Spleen (tissue), 11 donors: ENCODE measurements around the gene OR8B4. TPM values are rescaled to one million over a fixed set of nuclear protein-coding genes. Genes with fewer than 3 reads are reported as not detected.

Experiments used
- DNase-seq: peaks from one replicate; pipeline ENCODE4 v3.0.0-alpha.2; 2020
- H3K27ac ChIP-seq, 8 donors: fragments of 200-600 bp; sonication (generic) in 7 of 8; 1 replicate in 4 of 8; 2 replicates in 4 of 8; pipeline versions ENCODE4 v1.5.0 to v1.8.0; 2016 to 2021; ENCODE audit warnings: inconsistent platforms in 4 of 8, mild to moderate bottlenecking in 4 of 8, moderate library complexity in 1 of 8
- H3K27me3 ChIP-seq, 7 donors: fragments of 200-600 bp; sonication (generic) in 6 of 7; replicated peaks in 1 of 7; 1 replicate in 4 of 7; 2 replicates in 3 of 7; pipeline versions ENCODE4 v1.5.0 to v1.8.0; 2016 to 2021; ENCODE audit warnings: inconsistent platforms in 3 of 7, mild to moderate bottlenecking in 1 of 7
- H3K36me3 ChIP-seq, 6 donors: fragments of 200-600 bp; sonication (generic) in 5 of 6; 1 replicate in 4 of 6; 2 replicates in 2 of 6; pipeline versions ENCODE4 v1.5.0 to v1.8.0; 2016 to 2021; ENCODE audit warnings: inconsistent platforms in 2 of 6
- H3K4me1 ChIP-seq, 6 donors: fragments of 200-600 bp; sonication (generic) in 5 of 6; 1 replicate in 3 of 6; 2 replicates in 3 of 6; pipeline versions ENCODE4 v1.5.0 to v1.8.0; 2016 to 2021; ENCODE audit warnings: inconsistent platforms in 3 of 6
- H3K4me3 ChIP-seq, 8 donors: fragments of 200-600 bp; sonication (generic) in 7 of 8; 1 replicate in 4 of 8; 2 replicates in 4 of 8; pipeline versions ENCODE4 v1.5.0 to v1.8.0; 2016 to 2021; ENCODE audit warnings: inconsistent platforms in 4 of 8, mild to moderate bottlenecking in 4 of 8, moderate library complexity in 2 of 8
- H3K9me3 ChIP-seq, 8 donors: fragments of 200-600 bp; sonication (generic) in 7 of 8; 1 replicate in 4 of 8; 2 replicates in 4 of 8; pipeline versions ENCODE4 v1.5.0 to v1.8.0; 2016 to 2021; ENCODE audit warnings: inconsistent platforms in 4 of 8
- CTCF ChIP-seq, 11 experiments: fragments of 200-600 bp in 7 of 11; fragments of 450-650 bp in 4 of 11; sonication (generic) in 4 of 11; IDR thresholded peaks in 8 of 11; conservative IDR thresholded peaks in 3 of 11; 1 replicate in 7 of 11; 2 replicates in 4 of 11; pipeline versions ENCODE4 v1.4.0 to v1.8.0; 2016 to 2021; ENCODE audit warnings: antibody characterized with exemption in 11 of 11, inconsistent platforms in 4 of 11, mild to moderate bottlenecking in 1 of 11
- POLR2A ChIP-seq, 3 donors: fragments of 450-650 bp; IDR thresholded peaks; one replicate each; pipeline ENCODE4 v1.5.1; 2017; ENCODE audit warnings: antibody characterized with exemption in 3 of 3, mild to moderate bottlenecking in 1 of 3
- POLR2AphosphoS5 ChIP-seq, 3 donors: sonication (generic); formaldehyde crosslinking; IDR thresholded peaks; one replicate each; pipeline ENCODE4 v1.5.1; 2017; ENCODE audit warnings: antibody characterized with exemption in 3 of 3
- WGBS, 5 donors: extraction: QIAGEN DNeasy Blood & Tissue Kit in 3 of 5; methylation state at CpG; one replicate each; pipeline versions ENCODE4 v1.1.5 to v1.1.7; 2013 to 2018; 5-methylcytosine and 5-hydroxymethylcytosine counted together
- intact Hi-C: fragments of 100-400 bp; cut with DNase I; formaldehyde crosslinking; loops from one replicate; pipeline ENCODE4 v1.15.0; 2023; ENCODE audit warnings: low total_unique reads
- polyA plus RNA-seq, 3 donors: library from polyadenylated mRNA; stranded (reverse); fragments of 200-250 nt; gene quantifications; one replicate each; pipeline ENCODE4 v1.2.1, GENCODE V29; 2013
- total RNA-seq, 7 donors: library from RNA; depleted of rRNA in 3 of 7; stranded (reverse); fragments of >200 nt in 3 of 7; fragmentation: NEBNext Ultra II Directional in 4 of 7; extraction: Animal tissue kit (Norgen Biotek cat#: 25700) in 4 of 7; gene quantifications; one replicate each; pipeline versions ENCODE4 v1.1.0 to v1.2.1, GENCODE V29; 2016 to 2021
- donor health status: healthy with polysubstance abuse.
- donor health status: DM: no; HTN: no; CAD: no; lungs with moderate emphysema.
- donor health status: DM: no; HTN: no; CAD: no.
- donor health status: Bipolar disorder and iron deficiency.
- donor health status: healthy.
- donor health status: DM: no; HTN: no; CAD: no.
- donor health status: DM: yes; HTN: yes; CAD: no.

OR8B4 gene
- total and polyA plus RNA-seq, 10 donors = not detected

- no peak for DNase-seq
- Histone ChIP-seq H3K27me3 (peaks cover 0 to 20% (median 0%) of the 10 kb centered on the region in 7 donors), H3K36me3 (no peaks in the 10 kb centered on the region), H3K4me3 (no peak overlapping the region), H3K27ac (no peak overlapping the region), H3K9me3 (no peaks in the 10 kb centered on the region), H3K4me1 (no peaks in the 10 kb centered on the region)
- 78 to 89% (median 80%) methylated on average over 8 of the region's 8 CpGs for WGBS, 5 donors
- TF ChIP-seq CTCF (IDR thresholded peaks at IDR 0.05 in 8 of 11, conservative IDR thresholded peaks at IDR 0.05 in 3 of 11) (no peak), POLR2AphosphoS5 (IDR thresholded peaks at IDR 0.05) (no peak), POLR2A (IDR thresholded peaks at IDR 0.05) (no peak)
- intact Hi-C loops = no loop called here
These were observed 42.8 kb upstream of the OR8B4 start for GRCh38 chr11:124467381-124467927.

GRCh38 chr11:124465368-124465767 is 40.7 kb upstream of the OR8B4 start:
- Histone ChIP-seq H3K27me3 (peaks cover 0 to 20% (median 0%) of the 10 kb centered on the region in 7 donors), H3K36me3 (no peaks in the 10 kb centered on the region), H3K9me3 (no peaks in the 10 kb centered on the region), H3K4me3 (no peak overlapping the region), H3K27ac (no peak overlapping the region), H3K4me1 (no peaks in the 10 kb centered on the region)
- peak; percentile 48 for DNase-seq
- TF ChIP-seq CTCF (IDR thresholded peaks at IDR 0.05 in 8 of 11, conservative IDR thresholded peaks at IDR 0.05 in 3 of 11) = no peak
- intact Hi-C loops = no loop called here
- 78 to 95% (median 86%) methylated on average over 4 of the region's 4 CpGs for WGBS, 5 donors

- Histone ChIP-seq H3K36me3 (no peaks in the 10 kb centered on the region), H3K27ac (no peak overlapping the region), H3K27me3 (peaks cover 0 to 20% (median 0%) of the 10 kb centered on the region in 7 donors), H3K4me1 (no peaks in the 10 kb centered on the region), H3K9me3 (peaks cover 0 to 7% (median 0%) of the 10 kb centered on the region in 8 donors), H3K4me3 (no peak overlapping the region)
- 81 to 94% (median 82%) methylated on average over 5 of the region's 5 CpGs for WGBS, 5 donors
- no peak for DNase-seq
- intact Hi-C loops = no loop called here
- no peak for TF ChIP-seq POLR2AphosphoS5 (IDR thresholded peaks at IDR 0.05)
- TF ChIP-seq POLR2A (IDR thresholded peaks at IDR 0.05) = no peak
- TF ChIP-seq CTCF (IDR thresholded peaks at IDR 0.05 in 8 of 11, conservative IDR thresholded peaks at IDR 0.05 in 3 of 11) = no peak
These were observed 39.3 kb upstream of the OR8B4 start for GRCh38 chr11:124463990-124464389.

GRCh38 chr11:124463324-124463723 is 38.7 kb upstream of the OR8B4 start:
- H3K4me1 ChIP-seq = no peaks in the 10 kb centered on the region
- no peak overlapping the region for H3K4me3 ChIP-seq
- intact Hi-C loops = no loop called here
- peaks cover 0 to 20% (median 0%) of the 10 kb centered on the region in 7 donors for H3K27me3 ChIP-seq
- WGBS, 5 donors = 57 to 77% (median 70%) methylated on average over 3 of the region's 3 CpGs
- H3K9me3 ChIP-seq = peaks cover 0 to 7% (median 0%) of the 10 kb centered on the region in 8 donors
- H3K36me3 ChIP-seq = no peaks in the 10 kb centered on the region
- no peak overlapping the region for H3K27ac ChIP-seq
- no peak for DNase-seq
- no peak for TF ChIP-seq POLR2AphosphoS5 (IDR thresholded peaks at IDR 0.05)
- no peak for TF ChIP-seq POLR2A (IDR thresholded peaks at IDR 0.05)
- no peak for TF ChIP-seq CTCF (IDR thresholded peaks at IDR 0.05 in 8 of 11, conservative IDR thresholded peaks at IDR 0.05 in 3 of 11)
